ENCODE measurements around the gene ILF3. TPM values are rescaled to one million over a fixed set of nuclear protein-coding genes. Genes with fewer than 3 reads are reported as not detected.

ILF3 gene
- total RNA-seq, 1 experiment from 2014 or later: 326 TPM

DNA sequence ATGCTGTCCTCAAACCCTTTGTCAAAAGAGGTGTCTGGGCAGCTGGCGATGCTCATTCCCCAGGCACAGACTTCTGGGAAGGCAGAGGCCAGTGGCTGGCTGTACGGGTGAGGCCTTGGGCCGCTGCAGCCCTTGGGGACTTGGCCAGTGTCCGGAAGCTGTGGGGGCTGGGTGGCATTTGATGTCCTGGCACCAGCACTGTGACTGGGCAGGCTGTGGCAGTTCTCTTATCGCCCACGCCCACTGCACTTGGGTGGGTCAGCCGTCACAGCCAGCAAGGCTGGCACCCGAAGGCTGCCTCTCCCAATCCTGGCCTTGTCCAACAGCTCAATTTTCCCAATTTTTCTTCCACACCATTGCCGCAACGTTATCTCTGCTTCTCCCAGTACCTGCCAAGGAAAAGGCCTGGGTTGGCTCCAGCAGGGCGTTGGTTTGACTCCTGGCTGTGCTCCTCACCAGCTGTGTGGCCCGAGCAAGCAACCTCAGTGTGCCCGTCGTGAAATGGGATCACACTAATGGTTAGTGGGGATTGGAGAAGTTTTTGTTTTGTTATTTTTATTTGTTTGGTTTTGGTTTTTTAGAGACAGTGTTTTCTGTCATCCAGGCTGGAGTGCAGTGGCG lies 41.5 kb upstream of the ILF3 start:
- intact Hi-C loops (cut with micrococcal nuclease; ENCODE audit: unreplicated experiment): no loop called here
- Histone ChIP-seq H3K27me3 (ENCODE audit: insufficient read depth, low read depth) (no peaks in the 10 kb centered on the region), H3K9me2 (ENCODE audit: insufficient read depth) (no peaks in the 10 kb centered on the region), H3K36me3 (ENCODE audit: low read depth) (no peaks in the 10 kb centered on the region), H3K9me3 (ENCODE audit: insufficient read depth, low read depth) (no peaks in the 10 kb centered on the region), H2AFZ (no peak overlapping the region), H3K27ac (no peak overlapping the region), H4K20me1 (ENCODE audit: insufficient read depth) (no peaks in the 10 kb centered on the region), H3K4me3 (no peak overlapping the region), H3K4me1 (replicated peaks; ENCODE audit: insufficient read depth) (peaks cover 15% of the 10 kb centered on the region), H3K4me2 (no peak overlapping the region), H3K79me2 (ENCODE audit: low read depth) (no peaks in the 10 kb centered on the region), H3F3A (ENCODE audit: insufficient read depth, low read depth) (peaks cover 20% of the 10 kb centered on the region; the same call in 1 of the 2 replicates)
- TF ChIP-seq, protein P1, sequence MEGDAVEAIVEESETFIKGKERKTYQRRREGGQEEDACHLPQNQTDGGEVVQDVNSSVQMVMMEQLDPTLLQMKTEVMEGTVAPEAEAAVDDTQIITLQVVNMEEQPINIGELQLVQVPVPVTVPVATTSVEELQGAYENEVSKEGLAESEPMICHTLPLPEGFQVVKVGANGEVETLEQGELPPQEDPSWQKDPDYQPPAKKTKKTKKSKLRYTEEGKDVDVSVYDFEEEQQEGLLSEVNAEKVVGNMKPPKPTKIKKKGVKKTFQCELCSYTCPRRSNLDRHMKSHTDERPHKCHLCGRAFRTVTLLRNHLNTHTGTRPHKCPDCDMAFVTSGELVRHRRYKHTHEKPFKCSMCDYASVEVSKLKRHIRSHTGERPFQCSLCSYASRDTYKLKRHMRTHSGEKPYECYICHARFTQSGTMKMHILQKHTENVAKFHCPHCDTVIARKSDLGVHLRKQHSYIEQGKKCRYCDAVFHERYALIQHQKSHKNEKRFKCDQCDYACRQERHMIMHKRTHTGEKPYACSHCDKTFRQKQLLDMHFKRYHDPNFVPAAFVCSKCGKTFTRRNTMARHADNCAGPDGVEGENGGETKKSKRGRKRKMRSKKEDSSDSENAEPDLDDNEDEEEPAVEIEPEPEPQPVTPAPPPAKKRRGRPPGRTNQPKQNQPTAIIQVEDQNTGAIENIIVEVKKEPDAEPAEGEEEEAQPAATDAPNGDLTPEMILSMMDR (conservative IDR thresholded peaks at IDR 0.05): no peak
- no peak for TF ChIP-seq EZH2 (IDR thresholded peaks at IDR 0.05; ENCODE audit: low read depth)
- ChIA-PET POLR2A (ENCODE audit: unreplicated experiment) (interaction anchor here (0.5 to 0.6 kb wide), 3 partner anchors 10 to 286 kb away, joined by 4 to 8 read pairs (median 4); partner anchors contain the start of gene CDKN2D), CTCF (no interaction called here)
- BruUV-seq (replicated peaks): no TSS peak
- DNase-seq: peak in 1 of 2 experiments; percentile 64

DNA sequence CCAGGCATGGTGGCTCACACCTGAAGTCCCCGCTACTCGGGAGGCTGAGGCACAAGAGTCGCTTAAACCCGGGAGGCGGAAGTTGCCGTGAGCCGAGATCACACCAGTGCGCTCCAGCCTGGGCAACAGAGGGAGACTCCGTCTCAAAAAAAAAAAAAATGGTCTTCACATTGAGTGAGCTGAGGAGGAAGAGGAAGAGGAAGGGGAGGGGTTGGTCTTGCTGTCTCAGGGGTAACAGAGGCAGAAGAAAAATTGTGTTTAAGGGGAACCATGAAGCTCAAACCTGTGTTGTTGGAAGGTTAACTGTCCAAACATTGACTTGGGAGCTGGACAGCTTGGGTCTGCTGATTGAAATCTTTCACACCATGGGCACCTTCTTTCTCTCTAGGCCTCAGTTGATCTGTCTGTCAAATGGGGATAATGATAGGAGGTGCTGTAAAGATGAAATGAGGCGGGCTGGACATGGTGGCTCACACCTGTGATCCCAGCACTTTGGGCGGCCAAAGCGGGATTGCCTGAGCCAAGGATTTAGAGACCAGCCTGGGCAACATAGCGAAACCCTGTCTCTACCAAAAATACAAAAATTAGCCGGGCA lies 38.6 kb upstream of the ILF3 start:
- no peak overlapping the region for H2AFZ ChIP-seq
- peak overlapping the region; percentile 99; the same call in 1 of the 2 replicates for H3K27ac ChIP-seq
- intact Hi-C loops (cut with micrococcal nuclease; ENCODE audit: unreplicated experiment): no loop called here
- DNase-seq: no peak
- H3K27me3 ChIP-seq (ENCODE audit: insufficient read depth, low read depth): no peaks in the 10 kb centered on the region
- H3K4me2 ChIP-seq: no peak overlapping the region
- H3K9me3 ChIP-seq (ENCODE audit: insufficient read depth, low read depth): no peaks in the 10 kb centered on the region
- no TSS peak for BruUV-seq (replicated peaks)
- H4K20me1 ChIP-seq (ENCODE audit: insufficient read depth): no peaks in the 10 kb centered on the region
- no peaks in the 10 kb centered on the region for H3K36me3 ChIP-seq (ENCODE audit: low read depth)
- ChIA-PET POLR2A (ENCODE audit: unreplicated experiment) (no interaction called here), CTCF (interaction anchor here (0.7 kb wide), 1 partner anchor 13 kb away, joined by 3 read pairs; no protein-coding TSS in a partner anchor)
- H3K4me1 ChIP-seq (replicated peaks; ENCODE audit: insufficient read depth): peaks cover 42% of the 10 kb centered on the region
- no peaks in the 10 kb centered on the region for H3K9me2 ChIP-seq (ENCODE audit: insufficient read depth)
- H3F3A ChIP-seq (ENCODE audit: insufficient read depth, low read depth): peaks cover 42% of the 10 kb centered on the region
- TF ChIP-seq EZH2 (IDR thresholded peaks at IDR 0.05; ENCODE audit: low read depth): no peak
- TF ChIP-seq, protein P1 (conservative IDR thresholded peaks at IDR 0.05): no peak
- no peaks in the 10 kb centered on the region for H3K79me2 ChIP-seq (ENCODE audit: low read depth)
- H3K4me3 ChIP-seq: no peak overlapping the region

DNA sequence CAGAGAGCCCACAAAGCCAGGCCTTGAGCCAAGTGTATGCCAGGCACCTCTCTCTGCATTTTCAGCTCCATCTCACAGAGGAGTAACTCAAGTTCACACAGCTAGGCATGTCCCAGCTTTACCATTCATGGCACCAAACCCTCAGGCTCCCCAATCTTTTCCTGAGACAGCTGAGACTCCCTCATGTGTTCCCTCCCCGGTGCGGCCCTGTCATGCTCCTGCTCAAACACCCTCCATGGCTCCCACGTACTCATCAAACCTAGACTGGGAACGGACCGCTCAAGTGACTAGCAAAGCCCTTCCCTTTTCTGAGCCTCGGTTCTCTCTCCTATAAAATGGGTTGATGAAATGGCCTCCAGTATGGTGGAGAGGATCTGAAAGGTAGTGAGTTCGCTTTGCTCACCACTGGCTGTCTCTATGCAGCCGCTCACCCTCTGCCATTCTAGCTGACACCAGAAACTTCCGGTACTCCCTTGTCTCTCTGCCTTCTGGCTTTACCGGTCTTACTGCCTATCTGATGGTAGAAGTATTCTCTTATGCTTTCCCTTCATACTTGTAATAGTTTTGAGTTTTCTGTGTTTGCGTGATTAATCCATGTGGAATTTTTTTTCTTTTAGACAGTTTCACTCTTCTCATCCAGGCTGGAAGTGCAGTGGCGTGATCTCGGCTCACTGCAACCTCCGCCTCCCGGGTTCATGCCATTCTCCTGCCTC lies 36.6 kb upstream of the ILF3 start:
- H3K9me3 ChIP-seq (ENCODE audit: insufficient read depth, low read depth): no peaks in the 10 kb centered on the region
- peak; percentile 82 to 99 for DNase-seq
- intact Hi-C loops (cut with micrococcal nuclease; ENCODE audit: unreplicated experiment): loop anchor here (1.0 kb wide), 2 partner anchors 8 to 13 kb away; partner anchors contain the start of gene SLC44A2
- peak overlapping the region; percentile 60 for H3K4me2 ChIP-seq
- H3K27me3 ChIP-seq (ENCODE audit: insufficient read depth, low read depth): no peaks in the 10 kb centered on the region
- no peak for TF ChIP-seq EZH2 (IDR thresholded peaks at IDR 0.05; ENCODE audit: low read depth)
- TF ChIP-seq, protein P1 (conservative IDR thresholded peaks at IDR 0.05): no peak
- peaks cover 56% of the 10 kb centered on the region for H3K4me1 ChIP-seq (replicated peaks; ENCODE audit: insufficient read depth)
- no peaks in the 10 kb centered on the region for H3K9me2 ChIP-seq (ENCODE audit: insufficient read depth)
- peaks cover 51% of the 10 kb centered on the region for H3F3A ChIP-seq (ENCODE audit: insufficient read depth, low read depth)
- 0 out of 2 replicates have a peak, but pooled peaks cover 6% of the 10 kb centered on the region for H3K79me2 ChIP-seq (ENCODE audit: low read depth)
- no peaks in the 10 kb centered on the region for H4K20me1 ChIP-seq (ENCODE audit: insufficient read depth)
- H3K4me3 ChIP-seq: peak overlapping the region; percentile 21; the same call in 1 of the 2 replicates
- ChIA-PET POLR2A (ENCODE audit: unreplicated experiment) (no interaction called here), CTCF (interaction anchor here (0.5 to 1.7 kb wide), 3 partner anchors 12 to 36 kb away, joined by 7 to 9 read pairs (median 8); no protein-coding TSS in a partner anchor)
- H3K36me3 ChIP-seq (ENCODE audit: low read depth): no peaks in the 10 kb centered on the region
- TSS peak; percentile 74 for BruUV-seq (replicated peaks)
- peak overlapping the region; percentile 99 for H3K27ac ChIP-seq
- H2AFZ ChIP-seq: no peak overlapping the region

Measured in PC-9 (cell line).